HFF-Myc (cell line): Measurements from ENCODE around the gene JARID2.

ENCODE experiments used
- DNase-seq: peaks from one replicate; pipeline ENCODE4 v3.0.0-alpha.2; 2011; ENCODE audit warnings: low read depth; ENCODE audit errors: extremely low read depth
- H3K4me3 ChIP-seq: replicated peaks from 2 replicates; pipeline ENCODE4 v1.5.1; 2011; ENCODE audit warnings: low read depth, mild to moderate bottlenecking, control low read depth, low read length
- CTCF ChIP-seq: IDR thresholded peaks from 2 replicates; pipeline ENCODE4 v1.5.1; 2012; ENCODE audit warnings: mild to moderate bottlenecking, low read depth, low read length, control low read depth; ENCODE audit errors: missing control alignments

Gene JARID2

GRCh38 chr6:15220062-15220461 lies 25.8 kb upstream of the JARID2 start:
- no peak overlapping the region for H3K4me3 ChIP-seq
- DNase-seq, result no peak
- TF ChIP-seq CTCF, result no peak

- no peak overlapping the region for H3K4me3 ChIP-seq
- TF ChIP-seq CTCF, result no peak
- no peak for DNase-seq
Observed at GRCh38 chr6:15227827-15228318, 18.0 kb upstream of the JARID2 start.

GRCh38 chr6:15230827-15231226 lies 15.0 kb upstream of the JARID2 start:
- no peak for TF ChIP-seq CTCF

GRCh38 chr6:15232836-15233510 lies 12.9 kb upstream of the JARID2 start:
- DNase-seq, result no peak
- TF ChIP-seq CTCF, result no peak
- no peak overlapping the region for H3K4me3 ChIP-seq

More at GRCh38 chr6:15230827-15231226, 15.0 kb upstream of the JARID2 start:
- DNase-seq, result no peak
- no peak overlapping the region for H3K4me3 ChIP-seq

- TF ChIP-seq CTCF, result no peak
- H3K4me3 ChIP-seq, result no peak overlapping the region
- DNase-seq, result no peak
Observed at GRCh38 chr6:15234068-15234758, 11.7 kb upstream of the JARID2 start.

GRCh38 chr6:15239616-15240364 lies 6.1 kb upstream of the JARID2 start:
- no peak overlapping the region for H3K4me3 ChIP-seq
- no peak for TF ChIP-seq CTCF
- no peak for DNase-seq
